ENCODE measurements around the gene SLC34A1.
"Not testable (repeated sequence)": the region's sequence is repeated elsewhere in the genome, so short reads cannot be mapped to it uniquely, and the experiment has no call there.

SLC34A1 gene

GRCh38 chr5:177355162-177355867 lies 28.9 kb upstream of the SLC34A1 start:
- DNase-seq, result no peak

GRCh38 chr5:177355868-177356168 lies 28.4 kb upstream of the SLC34A1 start:
- DNase-seq, result no peak

- DNase-seq, result no peak
Measured at GRCh38 chr5:177356746-177357145, 27.5 kb upstream of the SLC34A1 start.

GRCh38 chr5:177357146-177357458 lies 27.1 kb upstream of the SLC34A1 start:
- no peak for DNase-seq

- peak; percentile 36 for DNase-seq
Measured at GRCh38 chr5:177357459-177358351, 26.5 kb upstream of the SLC34A1 start, which contains the start of gene RGS14. RGS14 (plus strand) TSS chr5:177357924; CDS start chr5:177358025, 101 bp downstream.

GRCh38 chr5:177358370-177358819 lies 25.8 kb upstream of the SLC34A1 start:
- no peak for DNase-seq

- no peak for DNase-seq
Measured at GRCh38 chr5:177359451-177359851, 24.8 kb upstream of the SLC34A1 start.

GRCh38 chr5:177359860-177360259 lies 24.4 kb upstream of the SLC34A1 start:
- DNase-seq, result no peak

- DNase-seq, result not testable (repeated sequence)
Measured at GRCh38 chr5:177360740-177361139, 23.5 kb upstream of the SLC34A1 start.

GRCh38 chr5:177361418-177362291 lies 22.6 kb upstream of the SLC34A1 start:
- DNase-seq, result no peak

- DNase-seq, result no peak
Measured at GRCh38 chr5:177362292-177362609, 22.0 kb upstream of the SLC34A1 start.

GRCh38 chr5:177362610-177363507 lies 21.4 kb upstream of the SLC34A1 start:
- DNase-seq, result peak; percentile 62

GRCh38 chr5:177363565-177363964 lies 20.7 kb upstream of the SLC34A1 start:
- DNase-seq, result no peak

- DNase-seq, result no peak
Measured at GRCh38 chr5:177364159-177364962, 19.9 kb upstream of the SLC34A1 start.

- peak; percentile 42 for DNase-seq
Measured at GRCh38 chr5:177365845-177366527, 18.2 kb upstream of the SLC34A1 start.

- DNase-seq, result peak; percentile 95
Measured at GRCh38 chr5:177366528-177367322, 17.5 kb upstream of the SLC34A1 start.

GRCh38 chr5:177367323-177367848 lies 16.8 kb upstream of the SLC34A1 start:
- DNase-seq, result no peak

GRCh38 chr5:177367981-177368868 lies 16.0 kb upstream of the SLC34A1 start:
- DNase-seq, result no peak
